NT2/D1 (cell line): ENCODE measurements around the gene ARID3B.

Source experiments
- SUZ12 ChIP-seq: IDR thresholded peaks from 2 replicates; pipeline ENCODE4 v1.6.1; 2011; ENCODE audit not compliant: insufficient read length, insufficient read depth; ENCODE audit errors: extremely low read depth
- YY1 ChIP-seq: IDR thresholded peaks from 2 replicates; pipeline ENCODE4 v1.6.1; 2011; ENCODE audit not compliant: insufficient read length, insufficient read depth
- ZNF274 ChIP-seq: IDR thresholded peaks from 2 replicates; pipeline ENCODE4 v1.6.1; 2011; ENCODE audit warnings: mild to moderate bottlenecking, low read depth, low read length

GRCh38 chr15:74555192-74555591, 14.2 kb downstream of the ARID3B start:
- TF ChIP-seq YY1 (no peak), SUZ12 (no peak), ZNF274 (no peak)
